Thyroid gland (tissue), 4 donors: ENCODE results near the gene DNTTIP2. TPM values are rescaled to one million over a fixed set of nuclear protein-coding genes. Genes with fewer than 3 reads are reported as not detected.
A peak's percentile ranks its signal among the peaks of the same experiment; 100 is the strongest.

ENCODE experiments used
- DNase-seq, 2 donors: peaks; one replicate each; pipeline ENCODE4 v3.0.0-alpha.2; 2019
- H3K27ac ChIP-seq, 3 donors: fragments of 200-600 bp; sonication (generic); 1 replicate in 2 of 3; 2 replicates in 1 of 3; pipeline ENCODE4 v1.5.1; 2016 to 2019; ENCODE audit warnings: mild to moderate bottlenecking in 1 of 3, moderate library complexity in 1 of 3
- H3K27me3 ChIP-seq: fragments of 200-600 bp; sonication (generic); one replicate; pipeline ENCODE4 v1.5.1; 2019
- H3K36me3 ChIP-seq, 2 donors: fragments of 200-600 bp; sonication (generic); one replicate each; pipeline ENCODE4 v1.5.1; 2016 to 2019
- H3K4me1 ChIP-seq, 2 donors: fragments of 200-600 bp; sonication (generic); one replicate each; pipeline ENCODE4 v1.5.1; 2017 to 2019
- H3K4me3 ChIP-seq, 3 donors: fragments of 200-600 bp; sonication (generic); replicated peaks in 1 of 3; 1 replicate in 2 of 3; 2 replicates in 1 of 3; pipeline ENCODE4 v1.5.1; 2016; ENCODE audit warnings: mild to moderate bottlenecking in 1 of 3
- H3K9me3 ChIP-seq: fragments of 200-600 bp; sonication (generic); one replicate; pipeline ENCODE4 v1.5.1; 2017
- CTCF ChIP-seq, 6 experiments: fragments of 200-600 bp in 3 of 6; fragments of 450-650 bp in 3 of 6; sonication (generic) in 3 of 6; IDR thresholded peaks; one replicate each; pipeline ENCODE4 v1.5.1; 2016 to 2019; ENCODE audit warnings: antibody characterized with exemption in 6 of 6, mild to moderate bottlenecking in 2 of 6, inconsistent platforms in 1 of 6, moderate library complexity in 1 of 6
- POLR2A ChIP-seq, 2 donors: fragments of 450-650 bp; IDR thresholded peaks; one replicate each; pipeline ENCODE4 v1.6.1; 2017; ENCODE audit warnings: antibody characterized with exemption in 2 of 2, mild to moderate bottlenecking in 2 of 2, moderate library complexity in 1 of 2
- WGBS, 2 donors: methylation state at CpG; one replicate each; pipeline ENCODE4 v1.1.5; 2017; 5-methylcytosine and 5-hydroxymethylcytosine counted together
- intact Hi-C: fragments of 100-400 bp; cut with DNase I; formaldehyde crosslinking; loops from one replicate; pipeline ENCODE4 v1.15.1; 2023
- total RNA-seq, 4 donors: library from RNA; depleted of rRNA; stranded (reverse); fragments of >200 nt; gene quantifications; one replicate each; pipeline ENCODE4 v1.2.3, GENCODE V29; 2016

The DNTTIP2 gene
- total RNA-seq, 4 donors from 2014 or later: 21.9 to 32.0 (median 27.2) TPM

GRCh38 chr1:93909146-93910050 is 30.4 kb upstream of the DNTTIP2 start, which contains the start of gene GCLM:
Gene GCLM (minus strand): TSS chr1:93909430. CDS start chr1:93909163, 267 bp downstream.
- Histone ChIP-seq H3K9me3 (no peaks in the 10 kb centered on the region), H3K4me3 (peak within 1 kb of the TSS; percentile 37 to 72 (median 71)), H3K27ac (peak within 1 kb of the TSS; percentile 72 to 85 (median 79)), H3K4me1 (peaks cover 20 to 34% of the 10 kb centered on the region in 2 donors), H3K27me3 (no peaks in the 10 kb centered on the region), H3K36me3 (no peaks in the 10 kb centered on the region)
- intact Hi-C loops: no loop called here
- TF ChIP-seq POLR2A (IDR thresholded peaks at IDR 0.05) (peak in 1 of 2 donors; percentile 79), CTCF (IDR thresholded peaks at IDR 0.05) (peak; percentile 45 to 99 (median 94))
- WGBS, 2 donors: 2% methylated on average over 39 to 59 of the region's 102 CpGs
- DNase-seq: peak; percentile 88 to 91

- WGBS, 2 donors: 0 to 2% methylated on average over 7 to 31 of the region's 49 CpGs
- H3K27me3 ChIP-seq: no peaks in the 10 kb centered on the region
- DNase-seq: peak; percentile 43 to 60
- peaks cover 27 to 43% of the 10 kb centered on the region in 2 donors for H3K4me1 ChIP-seq
- TF ChIP-seq CTCF (IDR thresholded peaks at IDR 0.05): no peak
- peak overlapping the region; percentile 72 to 80 (median 79) for H3K27ac ChIP-seq
- H3K36me3 ChIP-seq: no peaks in the 10 kb centered on the region
- no peaks in the 10 kb centered on the region for H3K9me3 ChIP-seq
- intact Hi-C loops: no loop called here
- H3K4me3 ChIP-seq: peak overlapping the region; percentile 37 to 72 (median 71)
Observed at GRCh38 chr1:93908394-93909145, 29.6 kb upstream of the DNTTIP2 start.

- intact Hi-C loops: no loop called here
- H3K9me3 ChIP-seq: no peaks in the 10 kb centered on the region
- H3K27ac ChIP-seq: peak overlapping the region; percentile 56 to 79 (median 72)
- peak; percentile 94 for DNase-seq
- peaks cover 27 to 43% of the 10 kb centered on the region in 2 donors for H3K4me1 ChIP-seq
- TF ChIP-seq CTCF (IDR thresholded peaks at IDR 0.05) (no peak), POLR2A (IDR thresholded peaks at IDR 0.05) (peak in 1 of 2 donors; percentile 38)
- peak overlapping the region in 1 of 3 donors; percentile 72 for H3K4me3 ChIP-seq
- H3K36me3 ChIP-seq: no peaks in the 10 kb centered on the region
- no peaks in the 10 kb centered on the region for H3K27me3 ChIP-seq
- 33 to 38% methylated on average over 3 of the region's 3 CpGs for WGBS, 2 donors
Observed at GRCh38 chr1:93907718-93908117, 28.7 kb upstream of the DNTTIP2 start.

GRCh38 chr1:93906480-93906879 is 27.5 kb upstream of the DNTTIP2 start:
- Histone ChIP-seq H3K27ac (peak overlapping the region; percentile 56 to 79 (median 72)), H3K36me3 (no peaks in the 10 kb centered on the region), H3K4me3 (no peak overlapping the region), H3K4me1 (peaks cover 27 to 43% of the 10 kb centered on the region in 2 donors), H3K9me3 (no peaks in the 10 kb centered on the region), H3K27me3 (no peaks in the 10 kb centered on the region)
- TF ChIP-seq CTCF (IDR thresholded peaks at IDR 0.05) (no peak), POLR2A (IDR thresholded peaks at IDR 0.05) (no peak)
- DNase-seq: no peak
- intact Hi-C loops: no loop called here
- WGBS, 2 donors: 85 to 86% methylated on average over 3 of the region's 3 CpGs
